Stimulated activated CD4-positive, alpha-beta T cell treated with anti-CD3 and anti-CD28 coated beads, Interleukin-15, amount 100 ng/mL, for 24 hours (primary cell): ENCODE measurements around the gene SH3GL1.
A peak's percentile ranks its signal among the peaks of the same experiment; 100 is the strongest.

ENCODE experiments used
- DNase-seq: peaks from one replicate; pipeline ENCODE4 v3.0.0-alpha.2; 2020

SH3GL1 gene

GRCh38 chr19:4375164-4376027 is 25.0 kb downstream of the SH3GL1 start:
- DNase-seq = no peak

- no peak for DNase-seq
Observed at GRCh38 chr19:4374498-4375163, 25.7 kb downstream of the SH3GL1 start.

DNA sequence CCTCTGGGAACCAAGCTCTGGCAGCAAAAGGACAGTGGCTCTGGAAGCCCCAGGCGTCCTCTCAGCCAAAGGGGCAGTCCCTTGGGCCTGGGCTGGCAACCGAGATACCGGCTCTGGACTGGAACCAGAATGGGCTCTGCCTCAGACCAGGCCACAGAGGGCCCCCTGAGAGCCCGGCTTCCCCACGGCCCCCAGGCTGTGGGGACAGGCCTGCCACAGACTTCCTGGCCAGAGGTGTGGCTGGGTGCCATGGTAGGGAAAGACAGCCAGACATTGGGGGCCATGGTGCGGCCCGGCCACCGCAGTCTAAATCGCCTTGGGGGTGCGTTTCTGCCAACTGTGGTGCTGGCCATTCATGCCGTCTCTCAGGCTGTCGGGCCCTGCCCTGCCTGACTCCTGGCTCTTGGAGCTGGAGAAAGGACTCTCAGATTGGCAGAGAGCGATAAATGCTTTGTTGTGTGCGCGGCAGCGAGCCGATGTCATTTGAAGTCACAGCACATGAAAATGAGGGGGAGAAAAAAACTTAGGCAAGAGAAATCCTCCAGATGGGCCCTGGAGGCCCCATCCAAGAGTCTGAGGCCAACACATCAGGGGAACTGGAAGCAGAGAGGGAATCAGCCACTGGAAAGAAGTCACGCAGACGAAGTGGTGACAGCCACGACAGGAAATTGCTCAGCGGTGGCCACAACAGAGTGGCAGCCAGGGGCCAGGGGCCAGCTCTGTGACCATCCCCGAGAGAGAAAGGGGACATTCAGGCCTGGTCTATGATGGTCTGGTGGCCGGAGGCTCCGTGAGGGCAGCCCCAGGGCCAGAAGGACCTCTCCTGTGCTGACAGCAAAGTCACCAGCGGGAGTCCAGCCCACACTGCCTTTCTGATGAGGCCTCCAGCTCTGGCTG is 26.5 kb downstream of the SH3GL1 start:
- no peak for DNase-seq

DNA sequence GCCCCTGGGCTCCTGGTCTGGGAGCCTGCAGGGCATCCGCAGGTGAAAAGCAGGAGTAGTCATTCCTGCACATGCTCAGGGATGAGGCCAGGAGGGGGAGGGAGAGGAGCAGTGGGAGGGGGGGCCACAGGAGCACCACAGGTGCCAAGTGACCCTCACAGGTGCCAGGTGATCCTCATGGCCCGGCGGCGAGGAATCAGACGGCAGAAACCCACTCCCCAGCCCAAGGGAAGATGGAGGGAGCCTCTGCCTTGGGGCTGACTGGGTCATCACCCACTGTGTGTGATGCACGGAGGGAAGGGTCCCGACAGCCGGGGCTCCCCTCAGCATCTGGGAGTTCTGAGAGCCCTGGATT is 27.4 kb downstream of the SH3GL1 start:
- DNase-seq = no peak

DNA sequence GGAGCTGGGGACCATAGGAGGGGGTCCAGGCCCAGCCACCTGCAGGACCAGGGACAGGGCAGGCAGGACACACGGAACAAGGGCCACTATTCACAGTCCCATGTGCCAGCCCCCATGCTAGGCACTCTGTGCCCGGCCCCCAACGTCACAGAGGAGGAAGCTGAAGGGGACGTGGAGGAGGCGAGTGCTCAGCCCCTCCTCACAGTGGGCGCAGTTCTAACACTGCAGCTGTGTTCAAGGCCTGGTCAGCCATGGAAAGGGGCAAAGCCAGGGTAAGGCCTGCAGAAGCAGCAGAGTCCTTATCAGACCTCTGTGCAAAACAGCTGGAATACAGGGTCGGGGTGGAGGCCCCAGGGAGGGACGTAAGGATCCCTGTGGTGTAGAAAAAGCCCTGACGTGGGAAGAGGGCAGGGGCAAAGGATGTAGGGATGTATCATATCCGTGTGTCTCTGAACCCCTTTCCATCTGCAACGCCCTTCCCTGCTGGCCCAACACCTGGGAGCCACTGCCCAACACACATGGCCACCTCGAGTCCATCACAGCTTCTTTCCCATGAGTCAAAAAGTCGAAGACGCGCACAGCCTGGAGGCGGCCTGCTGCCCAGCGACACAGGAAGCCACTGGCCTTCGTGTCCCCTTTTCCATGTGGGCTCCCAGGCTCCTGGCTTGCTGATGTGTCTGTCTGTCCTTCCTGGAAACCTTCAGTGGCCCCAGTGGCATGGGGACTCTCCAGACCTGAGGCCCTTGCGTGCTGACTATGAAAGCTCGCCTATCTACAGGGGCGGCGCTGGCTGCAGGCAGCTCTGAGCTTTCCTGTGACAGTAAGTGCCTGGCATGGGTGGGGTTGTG is 28.0 kb downstream of the SH3GL1 start:
- DNase-seq = no peak

DNA sequence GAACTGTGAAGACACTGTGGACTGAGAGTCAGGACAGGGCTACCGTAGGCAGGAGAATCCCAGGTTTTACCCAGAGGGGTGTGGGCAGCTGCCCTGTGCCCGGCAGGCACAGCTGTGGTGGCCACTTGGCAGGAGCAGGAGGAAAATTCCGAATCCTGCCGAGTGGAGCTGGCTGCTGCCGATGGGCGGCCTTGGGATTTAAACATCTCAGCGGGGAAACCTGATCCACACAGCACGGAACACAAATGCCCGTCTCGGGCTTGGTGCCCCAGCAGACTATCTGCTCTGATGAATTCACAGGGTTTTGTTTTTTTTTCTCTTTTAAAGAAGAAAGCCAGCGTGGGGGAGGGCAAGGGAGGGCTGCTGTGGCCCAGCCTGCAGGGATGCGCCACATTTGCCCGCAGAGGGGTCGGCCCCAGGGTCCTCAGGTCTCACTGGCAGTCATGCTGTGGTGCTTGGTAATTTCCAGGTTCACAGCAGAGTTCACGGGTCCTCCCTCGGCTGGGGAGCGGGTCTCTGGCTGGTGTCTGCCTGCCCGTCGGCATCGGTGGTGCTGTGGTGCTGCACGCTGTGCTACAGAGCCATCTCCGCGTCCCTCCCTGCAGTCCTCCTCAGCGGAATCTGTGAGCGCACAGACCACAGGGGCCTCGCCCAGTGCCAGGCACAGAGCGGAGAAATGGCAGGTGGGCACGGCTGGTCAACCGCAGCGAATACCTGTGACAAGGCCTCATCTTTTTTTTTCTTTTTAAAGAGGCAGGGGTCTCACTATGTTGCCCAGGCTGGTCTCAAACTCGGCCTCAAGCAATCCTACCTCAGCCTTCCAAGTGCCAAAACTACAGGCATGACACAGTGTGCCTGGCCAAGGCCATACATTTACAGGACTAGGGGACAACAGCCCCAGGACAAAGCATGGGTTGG is 28.8 kb downstream of the SH3GL1 start:
- DNase-seq = no peak

GRCh38 chr19:4370418-4371041 is 29.8 kb downstream of the SH3GL1 start:
- no peak for DNase-seq

GRCh38 chr19:4369888-4370260 is 30.5 kb downstream of the SH3GL1 start:
- peak; percentile 87 for DNase-seq

DNA sequence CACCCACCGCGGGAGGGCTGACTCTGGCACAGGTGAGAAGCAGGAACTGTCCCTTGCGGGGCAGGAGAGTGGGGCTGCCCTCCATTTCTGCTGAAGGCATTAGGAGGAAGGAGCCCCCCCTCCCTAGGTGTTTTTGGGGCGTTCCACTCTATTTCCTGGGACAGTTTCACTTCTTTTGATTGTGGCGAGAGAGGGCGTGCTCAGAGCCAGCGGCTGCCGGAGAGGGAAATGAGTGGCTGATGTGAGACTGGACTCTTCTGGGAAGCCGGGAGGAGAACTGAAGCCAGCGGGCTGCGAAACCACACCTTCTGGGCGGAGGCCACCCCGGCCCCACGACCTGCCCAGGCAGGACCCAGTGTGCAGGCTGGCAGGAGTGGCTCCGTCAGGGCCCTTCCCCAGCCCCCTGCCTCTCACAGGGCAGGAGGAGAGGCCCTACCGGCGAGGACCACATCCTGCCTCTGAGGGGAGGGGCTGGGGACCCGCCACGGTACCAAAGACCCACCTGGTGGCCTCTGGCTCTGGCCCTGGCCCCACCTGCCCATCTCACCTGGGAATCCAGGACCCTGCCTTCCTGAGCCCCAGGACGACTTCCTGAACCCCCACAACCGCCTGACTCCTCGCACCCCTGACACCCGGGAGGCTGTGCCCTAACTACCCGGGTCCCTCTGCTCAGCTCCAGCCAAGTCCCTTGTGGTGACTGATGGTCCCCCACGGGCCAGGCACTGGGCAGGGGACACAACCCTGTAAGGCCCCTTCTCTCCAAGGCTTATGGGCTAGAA is 31.0 kb downstream of the SH3GL1 start:
- DNase-seq = peak; percentile 84

DNA sequence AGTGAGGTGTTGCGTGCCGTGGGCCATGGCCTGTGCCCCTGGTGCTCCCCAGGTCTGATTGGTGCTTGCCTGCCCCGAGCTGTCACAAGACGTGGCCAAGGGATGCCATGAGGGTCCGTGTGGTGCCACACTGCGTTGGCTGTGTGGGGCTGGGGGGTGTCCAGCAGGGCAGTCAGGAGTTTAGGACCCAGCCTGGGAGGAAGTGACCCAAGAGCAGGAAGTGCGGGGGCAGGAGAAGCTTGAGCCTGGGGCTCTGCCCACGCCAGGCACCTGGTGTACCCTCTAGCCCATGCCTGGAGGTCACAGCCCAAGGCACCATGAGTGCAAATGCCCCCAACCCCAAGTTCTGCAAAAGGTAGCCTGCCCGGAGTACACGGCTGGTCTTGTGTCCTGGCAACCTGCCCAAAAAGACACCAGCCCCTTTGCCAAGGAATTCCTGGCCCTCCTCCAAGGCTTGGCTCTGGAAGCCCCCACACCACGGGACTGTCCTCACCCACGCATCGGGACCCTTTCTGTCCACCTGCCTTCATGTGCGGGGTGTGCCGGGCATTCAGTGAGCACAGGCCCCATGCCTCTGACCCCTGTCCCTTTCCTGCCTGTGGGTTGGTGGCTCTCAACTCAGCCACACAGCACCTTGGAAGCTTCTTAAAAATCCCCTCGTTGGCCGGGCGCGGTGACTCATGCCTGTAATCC is 32.1 kb downstream of the SH3GL1 start:
- DNase-seq = no peak

DNA sequence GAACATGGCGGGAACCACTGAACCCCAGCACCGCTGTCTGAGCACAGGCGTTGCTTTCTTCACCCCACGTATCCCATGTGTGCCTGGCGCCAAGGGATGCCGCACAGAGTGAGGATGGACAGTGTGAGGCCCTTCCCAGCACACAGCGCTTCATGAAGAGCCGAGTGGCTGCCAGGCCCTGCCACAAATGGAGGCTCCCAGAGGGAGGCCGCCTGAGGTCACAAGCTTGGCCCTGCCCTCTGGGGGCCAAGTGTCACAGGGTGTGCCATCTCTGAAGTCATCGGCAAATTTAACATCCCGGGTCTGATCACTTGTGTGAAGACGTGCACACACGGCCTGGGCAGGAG is 32.6 kb downstream of the SH3GL1 start:
- no peak for DNase-seq

DNA sequence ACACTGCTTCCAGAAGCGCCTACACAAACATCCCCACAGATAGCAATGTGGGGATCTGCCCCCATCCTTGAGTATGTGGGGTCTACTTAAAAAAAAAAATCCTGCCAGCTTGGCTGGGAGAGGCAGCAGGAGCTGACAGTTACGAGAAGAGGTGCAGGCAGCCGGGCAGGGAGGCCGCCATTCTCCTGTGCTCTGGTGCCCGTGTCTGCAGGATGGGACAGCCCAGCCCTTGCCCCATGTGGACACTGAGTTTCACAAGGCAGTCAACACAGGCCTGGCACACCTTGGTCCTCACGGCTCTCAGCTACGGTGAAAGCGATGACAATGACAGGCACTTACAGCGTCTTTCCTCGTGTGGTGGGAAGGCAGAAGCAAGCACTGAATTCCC is 33.0 kb downstream of the SH3GL1 start:
- no peak for DNase-seq

DNA sequence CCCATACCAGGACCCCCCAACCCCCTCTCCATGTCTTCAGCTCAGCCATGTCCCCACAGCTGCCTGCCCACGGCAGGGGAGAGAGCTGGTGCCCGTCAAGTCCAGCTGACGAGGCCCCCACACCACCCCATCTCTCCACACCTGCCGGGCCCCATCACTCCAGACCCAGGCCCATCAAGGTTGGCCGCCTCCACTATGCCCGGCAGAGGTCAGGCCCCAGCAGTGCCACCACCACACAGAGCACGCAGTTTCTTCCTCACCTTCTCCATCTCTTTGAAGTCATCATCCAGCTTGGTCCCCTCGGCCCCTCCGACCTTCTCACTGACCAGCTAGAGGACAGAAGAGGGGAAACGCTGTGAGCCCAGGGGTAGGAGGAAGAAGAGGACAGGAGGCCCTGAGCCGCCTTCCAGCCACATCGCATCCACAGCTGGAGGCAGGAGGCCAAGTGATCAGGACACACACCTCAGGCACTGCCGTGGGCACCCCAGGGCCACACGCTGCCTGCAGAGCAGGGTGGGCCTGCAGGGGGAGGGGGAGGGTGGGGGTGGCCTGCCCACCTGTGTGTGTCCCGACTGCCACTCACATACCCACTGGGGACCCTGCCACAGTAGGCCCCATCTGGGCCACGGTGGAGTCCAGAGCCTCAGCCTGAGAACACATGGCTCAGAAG is 33.5 kb downstream of the SH3GL1 start:
- no peak for DNase-seq

DNA sequence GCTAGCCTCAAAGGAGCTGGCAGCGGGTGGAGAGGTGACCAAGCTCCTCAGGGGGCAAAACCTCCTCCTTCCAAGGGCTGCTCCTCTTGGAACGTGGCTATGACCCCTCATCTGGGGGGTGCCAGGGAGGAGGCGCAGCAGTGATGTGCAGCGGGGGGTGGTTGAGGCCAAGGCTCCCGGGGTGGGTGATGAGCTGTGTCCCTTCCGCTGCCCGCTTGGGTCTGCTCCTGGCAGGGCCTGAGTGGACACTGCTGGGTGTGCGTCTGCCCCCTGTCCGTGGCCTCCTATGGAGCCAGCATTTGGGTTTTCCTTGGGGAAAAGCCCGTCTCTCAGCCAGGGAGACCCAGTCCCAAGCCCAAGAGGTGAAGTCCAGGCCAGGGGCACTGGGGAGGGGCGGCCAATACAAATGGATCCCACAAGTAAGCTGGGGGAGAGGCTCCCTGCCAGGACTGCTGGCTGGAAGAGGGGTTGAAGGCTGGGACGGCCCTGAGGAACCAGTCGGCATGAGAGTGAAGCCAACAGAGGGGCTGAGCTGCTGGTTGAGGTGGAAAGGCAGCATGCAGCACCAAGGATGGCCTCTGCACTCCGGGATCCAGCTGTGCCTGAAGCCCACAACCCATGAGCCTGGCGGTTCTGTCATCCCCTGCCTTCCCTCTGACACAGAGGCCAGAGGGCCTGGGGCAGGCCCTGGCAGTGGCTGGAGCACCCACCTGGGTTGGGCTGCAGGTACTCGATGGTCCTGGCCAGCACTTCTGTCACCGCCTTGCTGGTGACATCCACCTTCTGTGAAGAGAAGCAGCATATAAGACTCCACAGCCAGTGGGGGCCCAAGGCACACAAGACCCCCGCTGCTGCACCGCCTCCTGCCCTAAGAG is 34.3 kb downstream of the SH3GL1 start:
- DNase-seq = no peak

DNA sequence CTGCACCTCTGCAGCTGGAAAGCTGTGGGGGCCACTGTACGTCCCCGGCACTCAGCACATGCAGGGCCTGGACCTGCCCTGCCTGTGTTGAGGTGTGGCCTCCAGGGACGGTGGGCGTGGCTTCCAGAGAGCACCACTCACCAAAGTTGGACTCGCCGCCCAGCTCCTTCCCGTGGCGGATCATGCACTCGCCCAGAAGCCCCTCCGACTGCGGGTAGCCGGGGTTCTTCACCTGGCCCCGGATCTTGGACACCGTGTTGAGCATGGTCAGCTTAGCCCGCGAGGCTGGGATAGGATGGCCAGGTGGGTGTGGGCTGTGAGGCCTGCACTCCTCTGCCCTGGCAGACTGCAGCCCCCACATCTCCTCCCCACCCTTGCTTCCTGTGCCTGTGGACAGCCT is 35.0 kb downstream of the SH3GL1 start:
- DNase-seq = no peak

DNA sequence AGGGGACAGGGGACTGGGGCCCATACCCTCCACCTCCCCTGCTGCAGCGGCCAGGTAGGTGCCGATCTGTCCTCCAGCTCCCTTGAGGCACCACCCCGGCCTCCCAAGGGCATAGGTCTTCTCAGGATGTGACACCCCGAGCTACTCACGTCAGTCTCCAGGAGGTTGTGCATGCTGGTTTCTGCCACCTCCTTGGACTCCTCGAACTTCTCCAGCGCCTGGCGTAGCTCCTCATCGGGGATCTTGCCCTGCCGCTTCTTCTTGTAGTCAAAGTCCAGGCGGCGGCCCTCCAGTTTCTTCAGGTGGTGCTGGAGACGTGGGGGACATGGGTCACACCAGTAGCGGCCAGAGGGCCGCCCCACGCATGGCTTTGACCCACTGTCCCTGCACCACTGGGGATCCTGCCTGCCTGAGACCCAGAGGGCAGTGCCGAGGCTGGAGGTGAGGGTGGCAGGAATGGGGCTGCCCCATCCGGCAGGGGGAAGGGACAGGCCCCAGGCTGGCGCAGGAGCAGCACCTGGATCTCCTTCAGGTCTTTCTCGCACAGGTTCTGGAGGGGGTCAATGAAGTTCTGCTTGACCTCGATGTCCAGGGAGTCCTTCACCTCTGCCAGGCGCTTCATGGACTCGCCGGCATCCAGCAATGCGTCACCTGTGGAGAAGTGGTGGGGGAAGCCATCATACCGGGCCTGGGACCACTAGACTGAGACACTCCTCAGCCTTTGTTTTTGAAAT is 36.6 kb downstream of the SH3GL1 start:
- no peak for DNase-seq

- DNase-seq = no peak
Observed at GRCh38 chr19:4362831-4363545, 37.4 kb downstream of the SH3GL1 start.
